GM23338 (cell line): ENCODE results near the gene ABCC10. TPM values are rescaled to one million over a fixed set of nuclear protein-coding genes. Genes with fewer than 3 reads are reported as not detected.

Experiments used
- ATAC-seq: fragments of 200-7000 bp; cut with Tn5 transposase; 3 replicates; pipeline ENCODE4 v1.9.1; 2020
- DNase-seq: peaks from one replicate; pipeline ENCODE4 v3.0.0-alpha.2; 2015; ENCODE audit warnings: low spot score
- H2AFZ ChIP-seq: fragments of 200-600 bp; sonication (generic); 2 replicates; pipeline ENCODE4 v1.8.0; 2016; ENCODE audit warnings: antibody characterized with exemption, mild to moderate bottlenecking, moderate library complexity
- H3F3A ChIP-seq: fragments of 200-600 bp; sonication (generic); replicated peaks from 2 replicates; pipeline ENCODE4 v1.8.0; 2017; ENCODE audit warnings: antibody characterized with exemption, mixed run types, low read depth
- H3K27ac ChIP-seq: fragments of 200-600 bp; sonication (generic); 2 replicates; pipeline ENCODE4 v1.6.1; 2016; ENCODE audit warnings: low read depth
- H3K27me3 ChIP-seq: fragments of 200-600 bp; sonication (generic); 2 replicates; pipeline ENCODE4 v1.8.0; 2016; ENCODE audit warnings: mild to moderate bottlenecking, mixed run types, moderate library complexity; ENCODE audit not compliant: insufficient read depth
- H3K36me3 ChIP-seq: fragments of 200-600 bp; sonication (generic); 2 replicates; pipeline ENCODE4 v1.8.0; 2016; ENCODE audit warnings: mild to moderate bottlenecking; ENCODE audit not compliant: insufficient read depth
- H3K4me1 ChIP-seq: fragments of 200-600 bp; sonication (generic); 2 replicates; pipeline ENCODE4 v1.8.0; 2016; ENCODE audit warnings: mild to moderate bottlenecking, moderate library complexity; ENCODE audit not compliant: insufficient read depth
- H3K4me2 ChIP-seq: fragments of 200-600 bp; sonication (generic); 2 replicates; pipeline ENCODE4 v1.7.1; 2017; ENCODE audit warnings: mixed run types
- H3K4me3 ChIP-seq: fragments of 200-600 bp; sonication (generic); 2 replicates; pipeline ENCODE4 v1.6.1; 2016; ENCODE audit warnings: mixed run types
- H3K79me2 ChIP-seq: fragments of 200-600 bp; sonication (generic); replicated peaks from 2 replicates; pipeline ENCODE4 v1.8.0; 2017; ENCODE audit warnings: mild to moderate bottlenecking; ENCODE audit not compliant: insufficient read depth
- H3K9me2 ChIP-seq: fragments of 200-600 bp; sonication (generic); 2 replicates; pipeline ENCODE4 v1.8.0; 2017; ENCODE audit not compliant: insufficient read depth
- H4K20me1 ChIP-seq: fragments of 200-600 bp; sonication (generic); replicated peaks from 2 replicates; pipeline ENCODE4 v1.8.0; 2017; ENCODE audit warnings: mild to moderate bottlenecking; ENCODE audit not compliant: insufficient read depth
- H3K27ac Mint-ChIP-seq: 2 replicates; pipeline ENCODE4 v1.8.0; 2020; ENCODE audit warnings: inconsistent platforms, mild to moderate bottlenecking, moderate library complexity, mixed read lengths
- H3K27me3 Mint-ChIP-seq: 3 replicates; pipeline ENCODE4 v1.8.0; 2022; ENCODE audit warnings: low read depth, mild to moderate bottlenecking, moderate library complexity, mixed read lengths, inconsistent platforms; ENCODE audit not compliant: insufficient read depth, poor library complexity
- H3K36me3 Mint-ChIP-seq: 3 replicates; pipeline ENCODE4 v1.8.0; 2021; ENCODE audit warnings: low read depth, mild to moderate bottlenecking, inconsistent platforms, moderate library complexity, mixed read lengths
- H3K4me1 Mint-ChIP-seq: 3 replicates; pipeline ENCODE4 v1.8.0; 2020; ENCODE audit warnings: mild to moderate bottlenecking, inconsistent platforms, mixed read lengths
- H3K4me3 Mint-ChIP-seq: 3 replicates; pipeline ENCODE4 v1.8.0; 2021; ENCODE audit warnings: moderate library complexity, mild to moderate bottlenecking, inconsistent platforms, mixed read lengths
- H3K9me3 Mint-ChIP-seq: 3 replicates; pipeline ENCODE4 v1.8.0; 2020; ENCODE audit warnings: moderate library complexity, mild to moderate bottlenecking, inconsistent platforms, mixed read lengths
- CTCF ChIP-seq, 2 experiments: fragments of 200-600 bp in 1 of 2; sonication (generic) in 1 of 2; conservative IDR thresholded peaks; 2 replicates each; pipeline versions ENCODE4 v1.5.1 to v1.6.1; 2016 to 2017; ENCODE audit warnings: antibody characterized with exemption in 2 of 2, low read depth in 2 of 2, mild to moderate bottlenecking in 2 of 2, moderate library complexity in 1 of 2
- ETS1 ChIP-seq: IDR thresholded peaks from 2 replicates; pipeline ENCODE4 v1.6.1; 2016; ENCODE audit warnings: antibody characterized with exemption
- EZH2 ChIP-seq: fragments of 200-600 bp; sonication (generic); IDR thresholded peaks from one replicate; pipeline ENCODE4 v1.8.0; 2017; ENCODE audit warnings: antibody characterized with exemption, mild to moderate bottlenecking, low read depth; ENCODE audit not compliant: unreplicated experiment
- JUNB ChIP-seq: IDR thresholded peaks from one replicate; pipeline ENCODE4 v1.6.1; 2016; ENCODE audit warnings: antibody characterized with exemption; ENCODE audit not compliant: unreplicated experiment
- NANOG ChIP-seq: IDR thresholded peaks from 2 replicates; pipeline ENCODE4 v1.6.1; 2016; ENCODE audit warnings: antibody characterized with exemption, borderline replicate concordance
- ZNF331 ChIP-seq: fragments of 250-450 bp; sonication (Bioruptor Pico); IDR thresholded peaks from 2 replicates; pipeline ENCODE4 v1.5.0; 2020; ENCODE audit warnings: low read depth, mild to moderate bottlenecking, moderate library complexity
- ZNF462 ChIP-seq: fragments of 250-450 bp; sonication (Bioruptor Pico); IDR thresholded peaks from 2 replicates; pipeline ENCODE4 v1.5.0; 2020; ENCODE audit warnings: mild to moderate bottlenecking, moderate library complexity
- polyA plus RNA-seq: library from polyadenylated mRNA; unstranded; fragments of >200 nt; fragmentation: Nextera tagmentation; extraction: Ambion mirVana; gene quantifications from 2 replicates; pipeline ENCODE4 v1.2.1, GENCODE V29; 2016
- total RNA-seq: library from RNA; depleted of rRNA; stranded (reverse); fragments of >200 nt; shearing (Covaris generic); gene quantifications from 2 replicates; pipeline ENCODE4 v1.2.3, GENCODE V29; 2014

ABCC10 gene
- total and polyA plus RNA-seq, 2 experiments from 2014 or later = 16.9 to 17.5 TPM

- TF ChIP-seq ZNF462 (CRISPR knock-in tag) = no peak
- TF ChIP-seq NANOG = no peak
- no peak for TF ChIP-seq ETS1
- TF ChIP-seq ZNF331 = no peak
- no peak for TF ChIP-seq JUNB
- TF ChIP-seq CTCF (conservative IDR thresholded peaks at IDR 0.05; ENCODE audit: low read depth in 2 of 2) = no peak
Measured at GRCh38 chr6:43493833-43494232, 66.5 kb downstream of the ABCC10 start (continued).

- Mint-ChIP-seq H3K27me3 (peaks cover 6% of the 10 kb centered on the region), H3K9me3 (no peaks in the 10 kb centered on the region)
- DNase-seq = no peak
- TF ChIP-seq ZNF331 (no peak), ZNF462 (CRISPR knock-in tag) (no peak), EZH2 (no peak)
Measured at GRCh38 chr6:43494321-43494720, 67.0 kb downstream of the ABCC10 start.

More at GRCh38 chr6:43494321-43494720, 67.0 kb downstream of the ABCC10 start:
- Histone ChIP-seq H4K20me1 (peaks cover 7% of the 10 kb centered on the region), H3K4me3 (no peak overlapping the region), H2AFZ (no peak overlapping the region), H3F3A (no peaks in the 10 kb centered on the region), H3K27ac (no peak overlapping the region), H3K27me3 (no peaks in the 10 kb centered on the region), H3K4me2 (no peak overlapping the region), H3K4me1 (peaks cover 16% of the 10 kb centered on the region), H3K9me2 (no peaks in the 10 kb centered on the region), H3K79me2 (peaks cover 34% of the 10 kb centered on the region), H3K36me3 (peaks cover under 1% of the 10 kb centered on the region; the same call in 1 of the 2 replicates)
- no peak for ATAC-seq
- no peak overlapping the region for H3K4me3 Mint-ChIP-seq
- no peak overlapping the region for H3K27ac Mint-ChIP-seq
- H3K4me1 Mint-ChIP-seq = peaks cover 34% of the 10 kb centered on the region
- peaks cover 15% of the 10 kb centered on the region for H3K36me3 Mint-ChIP-seq
